ENCODE measurements around the gene OSBPL6. TPM values are rescaled to one million over a fixed set of nuclear protein-coding genes. Genes with fewer than 3 reads are reported as not detected.
A peak's percentile ranks its signal among the peaks of the same experiment; 100 is the strongest.

The OSBPL6 gene
- total and polyA plus RNA-seq, 9 of the 15 experiments (the other 6 are each of a cell fraction or from before 2014, with no cell fraction given), result 3.4 to 12.7 (median 9.3) TPM

DNA sequence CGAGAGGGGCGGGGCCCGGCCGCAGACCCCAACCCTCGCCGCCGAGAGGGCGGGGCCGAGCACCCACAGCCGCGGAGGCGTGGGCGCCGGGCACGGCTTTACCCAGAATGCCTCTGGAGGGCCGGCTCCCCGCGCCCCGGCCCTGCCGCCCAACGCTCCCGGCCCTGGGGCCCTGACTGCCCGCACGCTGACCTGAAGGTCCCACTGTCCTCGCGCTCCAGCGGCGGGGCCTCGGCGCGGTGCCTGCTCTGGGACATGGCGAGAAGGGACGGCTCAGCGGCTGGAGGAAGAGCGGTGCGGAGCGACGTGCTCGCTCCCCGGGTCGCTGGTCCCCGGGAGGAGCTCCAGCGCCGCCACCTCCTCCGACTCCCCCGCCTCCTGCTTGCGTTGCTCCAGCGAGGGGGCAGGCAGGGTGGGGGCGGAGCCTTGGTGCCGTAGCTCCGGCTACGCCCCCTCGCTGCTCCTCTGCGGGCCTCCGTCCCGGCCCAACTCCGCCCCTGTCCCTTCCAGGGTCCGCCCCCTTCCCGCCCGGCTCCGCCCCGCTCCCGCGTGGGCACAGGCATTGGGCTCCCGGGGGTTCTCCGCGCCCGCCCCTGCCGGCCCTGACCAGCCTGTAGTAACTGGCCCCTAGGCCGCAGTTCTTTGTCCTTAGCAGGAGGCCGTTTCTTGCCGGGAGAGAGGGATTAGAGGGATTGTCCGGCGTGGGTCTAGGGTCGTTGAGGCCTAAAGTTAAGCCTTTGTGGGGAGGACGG, 256.6 kb downstream of the OSBPL6 start, which contains the start of the genes PJVK and PRKRA (continued):
- TF ChIP-seq, protein P1, sequence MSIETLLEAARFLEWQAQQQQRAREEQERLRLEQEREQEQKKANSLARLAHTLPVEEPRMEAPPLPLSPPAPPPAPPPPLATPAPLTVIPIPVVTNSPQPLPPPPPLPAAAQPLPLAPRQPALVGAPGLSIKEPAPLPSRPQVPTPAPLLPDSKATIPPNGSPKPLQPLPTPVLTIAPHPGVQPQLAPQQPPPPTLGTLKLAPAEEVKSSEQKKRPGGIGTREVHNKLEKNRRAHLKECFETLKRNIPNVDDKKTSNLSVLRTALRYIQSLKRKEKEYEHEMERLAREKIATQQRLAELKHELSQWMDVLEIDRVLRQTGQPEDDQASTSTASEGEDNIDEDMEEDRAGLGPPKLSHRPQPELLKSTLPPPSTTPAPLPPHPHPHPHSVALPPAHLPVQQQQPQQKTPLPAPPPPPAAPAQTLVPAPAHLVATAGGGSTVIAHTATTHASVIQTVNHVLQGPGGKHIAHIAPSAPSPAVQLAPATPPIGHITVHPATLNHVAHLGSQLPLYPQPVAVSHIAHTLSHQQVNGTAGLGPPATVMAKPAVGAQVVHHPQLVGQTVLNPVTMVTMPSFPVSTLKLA (conservative IDR thresholded peaks at IDR 0.05), result peak; percentile 40 to 89
- TF ChIP-seq CTBP1 (IDR thresholded peaks at IDR 0.05; ENCODE audit: borderline replicate concordance) (peak; percentile 88), CBX8 (IDR thresholded peaks at IDR 0.05; ENCODE audit: borderline replicate concordance, extremely low read depth, low read depth, low read length, poor library complexity, severe bottlenecking) (no peak), POLR2B (IDR thresholded peaks at IDR 0.05; ENCODE audit: low read depth, partially characterized antibody) (peak; percentile 92), HMGN3 (IDR thresholded peaks at IDR 0.05; ENCODE audit: borderline replicate concordance, extremely low read depth, insufficient read length, low read depth, low read length) (peak; percentile 75), CBFA2T3 (IDR thresholded peaks at IDR 0.05) (no peak), TOE1 (IDR thresholded peaks at IDR 0.05; ENCODE audit: borderline replicate concordance) (no peak; the same call in 1 of the 2 replicates), TOE1 (CRISPR knock-in tag; IDR thresholded peaks at IDR 0.05; ENCODE audit: borderline replicate concordance, low read depth) (0 out of 2 replicates have a peak, but pooled peaks have one; percentile 43), HDGF (IDR thresholded peaks at IDR 0.05) (no peak), TRIM24 (IDR thresholded peaks at IDR 0.05) (0 out of 4 replicates have a peak, but pooled peaks of 1 of the 2 experiments have one; percentile 6), CBX5 (IDR thresholded peaks at IDR 0.05; ENCODE audit: borderline replicate concordance, low read depth) (peak; percentile 36; the same call in 1 of the 2 replicates), ILF3 (IDR thresholded peaks at IDR 0.05; ENCODE audit: borderline replicate concordance) (peak; percentile 43; the same call in 1 of the 2 replicates), CTCF (IDR thresholded peaks at IDR 0.05 in 2 of 3, conservative IDR thresholded peaks at IDR 0.05 in 1 of 3; ENCODE audit: insufficient read depth in 2 of 3, low read depth in 1 of 3, low read length in 3 of 3) (peak in 2 of 3 experiments; percentile 9 to 14; a peak in 1 of 6 replicates), PPARD (CRISPR knock-in tag; IDR thresholded peaks at IDR 0.05) (no peak), CHCHD3 (CRISPR knock-in tag; IDR thresholded peaks at IDR 0.05) (peak; percentile 54; the same call in 1 of the 2 replicates)
- TF ChIP-seq, protein P2, sequence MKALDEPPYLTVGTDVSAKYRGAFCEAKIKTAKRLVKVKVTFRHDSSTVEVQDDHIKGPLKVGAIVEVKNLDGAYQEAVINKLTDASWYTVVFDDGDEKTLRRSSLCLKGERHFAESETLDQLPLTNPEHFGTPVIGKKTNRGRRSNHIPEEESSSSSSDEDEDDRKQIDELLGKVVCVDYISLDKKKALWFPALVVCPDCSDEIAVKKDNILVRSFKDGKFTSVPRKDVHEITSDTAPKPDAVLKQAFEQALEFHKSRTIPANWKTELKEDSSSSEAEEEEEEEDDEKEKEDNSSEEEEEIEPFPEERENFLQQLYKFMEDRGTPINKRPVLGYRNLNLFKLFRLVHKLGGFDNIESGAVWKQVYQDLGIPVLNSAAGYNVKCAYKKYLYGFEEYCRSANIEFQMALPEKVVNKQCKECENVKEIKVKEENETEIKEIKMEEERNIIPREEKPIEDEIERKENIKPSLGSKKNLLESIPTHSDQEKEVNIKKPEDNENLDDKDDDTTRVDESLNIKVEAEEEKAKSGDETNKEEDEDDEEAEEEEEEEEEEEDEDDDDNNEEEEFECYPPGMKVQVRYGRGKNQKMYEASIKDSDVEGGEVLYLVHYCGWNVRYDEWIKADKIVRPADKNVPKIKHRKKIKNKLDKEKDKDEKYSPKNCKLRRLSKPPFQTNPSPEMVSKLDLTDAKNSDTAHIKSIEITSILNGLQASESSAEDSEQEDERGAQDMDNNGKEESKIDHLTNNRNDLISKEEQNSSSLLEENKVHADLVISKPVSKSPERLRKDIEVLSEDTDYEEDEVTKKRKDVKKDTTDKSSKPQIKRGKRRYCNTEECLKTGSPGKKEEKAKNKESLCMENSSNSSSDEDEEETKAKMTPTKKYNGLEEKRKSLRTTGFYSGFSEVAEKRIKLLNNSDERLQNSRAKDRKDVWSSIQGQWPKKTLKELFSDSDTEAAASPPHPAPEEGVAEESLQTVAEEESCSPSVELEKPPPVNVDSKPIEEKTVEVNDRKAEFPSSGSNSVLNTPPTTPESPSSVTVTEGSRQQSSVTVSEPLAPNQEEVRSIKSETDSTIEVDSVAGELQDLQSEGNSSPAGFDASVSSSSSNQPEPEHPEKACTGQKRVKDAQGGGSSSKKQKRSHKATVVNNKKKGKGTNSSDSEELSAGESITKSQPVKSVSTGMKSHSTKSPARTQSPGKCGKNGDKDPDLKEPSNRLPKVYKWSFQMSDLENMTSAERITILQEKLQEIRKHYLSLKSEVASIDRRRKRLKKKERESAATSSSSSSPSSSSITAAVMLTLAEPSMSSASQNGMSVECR (CRISPR knock-in tag; IDR thresholded peaks at IDR 0.05), result peak; percentile 56; the same call in 1 of the 2 replicates
